HepG2 (cell line): ENCODE results near the gene APOA1. TPM values are rescaled to one million over a fixed set of nuclear protein-coding genes. Genes with fewer than 3 reads are reported as not detected.

Source experiments
- AFF4 ChIP-seq: sonication (generic); formaldehyde crosslinking; IDR thresholded peaks from 2 replicates; pipeline ENCODE4 v1.4.0; 2020; ENCODE audit warnings: missing genetic modification reagents
- DBP ChIP-seq: sonication (generic); formaldehyde crosslinking; IDR thresholded peaks from 2 replicates; pipeline ENCODE4 v1.4.0; 2020; ENCODE audit warnings: missing genetic modification reagents; ENCODE audit errors: not compliant biosample characterization
- FOXA3 ChIP-seq: IDR thresholded peaks from 2 replicates; pipeline ENCODE4 v1.6.1; 2016; ENCODE audit warnings: missing genetic modification reagents, missing compliant biosample characterization
- HCFC1 ChIP-seq: fragments of 150-350 bp; IDR thresholded peaks from 2 replicates; pipeline ENCODE4 v1.6.1; 2014; ENCODE audit warnings: low read depth, low read length
- HOXA5 ChIP-seq: sonication (generic); formaldehyde crosslinking; IDR thresholded peaks from 2 replicates; pipeline ENCODE4 v1.4.0; 2020; ENCODE audit warnings: missing genetic modification reagents
- KLF13 ChIP-seq: sonication (generic); formaldehyde crosslinking; IDR thresholded peaks from 2 replicates; pipeline ENCODE4 v1.4.0; 2020; ENCODE audit warnings: mild to moderate bottlenecking, missing genetic modification reagents
- MED8 ChIP-seq: sonication (generic); formaldehyde crosslinking; IDR thresholded peaks from 2 replicates; pipeline ENCODE4 v1.8.1; 2023; ENCODE audit warnings: mild to moderate bottlenecking, missing genetic modification reagents; ENCODE audit not compliant: insufficient replicate concordance
- MEF2D ChIP-seq: sonication (generic); formaldehyde crosslinking; IDR thresholded peaks from 2 replicates; pipeline ENCODE4 v1.5.1; 2020; ENCODE audit warnings: mild to moderate bottlenecking, missing genetic modification reagents
- MTF2 ChIP-seq: sonication (generic); formaldehyde crosslinking; IDR thresholded peaks from 2 replicates; pipeline ENCODE4 v1.5.0; 2020; ENCODE audit warnings: missing genetic modification reagents, borderline replicate concordance
- NCOA1 ChIP-seq: sonication (generic); formaldehyde crosslinking; IDR thresholded peaks from 2 replicates; pipeline ENCODE4 v1.9.0; 2021; ENCODE audit warnings: missing genetic modification reagents
- NFYC ChIP-seq: IDR thresholded peaks from 2 replicates; pipeline ENCODE4 v1.6.1; 2016; ENCODE audit warnings: missing genetic modification reagents, missing compliant biosample characterization
- ONECUT2 ChIP-seq: sonication (generic); formaldehyde crosslinking; IDR thresholded peaks from 2 replicates; pipeline ENCODE4 v1.4.0; 2020; ENCODE audit warnings: missing genetic modification reagents
- PLRG1 ChIP-seq: fragments of 450-650 bp; conservative IDR thresholded peaks from 2 replicates; pipeline ENCODE4 v1.6.1; 2016
- SIX4 ChIP-seq: sonication (generic); formaldehyde crosslinking; IDR thresholded peaks from 2 replicates; pipeline ENCODE4 v1.4.0; 2020; ENCODE audit warnings: missing genetic modification reagents
- SP140L ChIP-seq: sonication (generic); formaldehyde crosslinking; IDR thresholded peaks from 2 replicates; pipeline ENCODE4 v1.4.0; 2020; ENCODE audit warnings: missing genetic modification reagents, borderline replicate concordance
- SUZ12 ChIP-seq: fragments of 150-350 bp; IDR thresholded peaks from 2 replicates; pipeline ENCODE4 v1.6.1; 2014; ENCODE audit warnings: low read depth, low read length
- TBL1XR1 ChIP-seq: fragments of 150-350 bp; IDR thresholded peaks from 2 replicates; pipeline ENCODE4 v1.6.1; 2014; ENCODE audit warnings: borderline replicate concordance, low read length; ENCODE audit not compliant: partially characterized antibody
- THAP11 ChIP-seq: IDR thresholded peaks from 2 replicates; pipeline ENCODE4 v1.6.1; 2016; ENCODE audit warnings: missing biosample characterization, missing genetic modification reagents
- XRCC5 ChIP-seq: fragments of 200-400 bp; formaldehyde crosslinking; optimal IDR thresholded peaks from 2 replicates; pipeline ENCODE3; 2017; ENCODE audit warnings: mild to moderate bottlenecking, low read length
- YEATS2 ChIP-seq: sonication (generic); formaldehyde crosslinking; IDR thresholded peaks from 2 replicates; pipeline ENCODE4 v1.4.0; 2020; ENCODE audit warnings: missing genetic modification reagents, borderline replicate concordance
- ZNF224 ChIP-seq: sonication (generic); formaldehyde crosslinking; IDR thresholded peaks from 2 replicates; pipeline ENCODE4 v1.5.0; 2020; ENCODE audit warnings: mild to moderate bottlenecking, missing genetic modification reagents
- ZNF235 ChIP-seq: sonication (generic); formaldehyde crosslinking; IDR thresholded peaks from 2 replicates; pipeline ENCODE4 v1.8.1; 2023; ENCODE audit warnings: mild to moderate bottlenecking, missing genetic modification reagents, borderline replicate concordance
- ZNF660 ChIP-seq: sonication (generic); formaldehyde crosslinking; IDR thresholded peaks from 2 replicates; pipeline ENCODE4 v1.5.1; 2020; ENCODE audit warnings: mild to moderate bottlenecking, low read depth, missing genetic modification reagents, borderline replicate concordance
- ZNF674 ChIP-seq: sonication (generic); formaldehyde crosslinking; IDR thresholded peaks from 2 replicates; pipeline ENCODE4 v1.5.0; 2020; ENCODE audit warnings: low read depth, mild to moderate bottlenecking, missing genetic modification reagents
- polyA plus RNA-seq, 8 experiments: library from polyadenylated mRNA; depleted of rRNA in 3 of 8; stranded (reverse) in 7 of 8; unstranded in 1 of 8; fragments of >200 nt; fragmentation: Illumina TruSeq in 4 of 8; extraction: Trizol in 4 of 8; gene quantifications; 2 replicates each; pipeline versions ENCODE4 v1.2.1 to v1.2.3, GENCODE V29; 2011 to 2016; ENCODE audit warnings: low read depth in 4 of 8, missing spikeins in 1 of 8, mixed read lengths in 1 of 8; ENCODE audit not compliant: insufficient read depth in 1 of 8
- total RNA-seq, 5 experiments: library from RNA; depleted of rRNA; stranded (reverse); fragments of >200 nt; fragmentation: Illumina TruSeq; extraction: Trizol; gene quantifications; 2 replicates each; pipeline ENCODE4 v1.2.3, GENCODE V29; 2016; ENCODE audit warnings: low read depth in 1 of 5
- TF ChIP-seq, protein P1 (sequence below): sonication (generic); formaldehyde crosslinking; IDR thresholded peaks from 2 replicates; pipeline ENCODE4 v1.4.0; 2020; ENCODE audit warnings: missing genetic modification reagents
- TF ChIP-seq, protein P2 (sequence below): sonication (generic); formaldehyde crosslinking; IDR thresholded peaks from 2 replicates; pipeline ENCODE4 v1.5.0; 2020; ENCODE audit warnings: missing genetic modification reagents

APOA1 gene
- total and polyA plus RNA-seq, 2 of the 13 experiments (the other 11 are each of a cell fraction or from before 2014, with no cell fraction given): 1,973 to 5,485 TPM

- TF ChIP-seq SUZ12 (no peak), MED8 (peak; percentile 29), SP140L (CRISPR knock-in tag) (peak; percentile 23; the same call in 1 of the 2 replicates), ONECUT2 (no peak), MTF2 (CRISPR knock-in tag) (no peak), KLF13 (CRISPR knock-in tag) (no peak), ZNF674 (CRISPR knock-in tag) (no peak), NCOA1 (CRISPR knock-in tag) (0 out of 2 replicates have a peak, but pooled peaks have one; percentile 9), FOXA3 (CRISPR knock-in tag) (peak; percentile 59; the same call in 1 of the 2 replicates), SIX4 (CRISPR knock-in tag) (no peak), XRCC5 (no peak), ZNF660 (no peak), HOXA5 (0 out of 2 replicates have a peak, but pooled peaks have one; percentile 57), AFF4 (CRISPR knock-in tag) (0 out of 2 replicates have a peak, but pooled peaks have one; percentile 28), MEF2D (peak; percentile 63; the same call in 1 of the 2 replicates), DBP (CRISPR knock-in tag) (no peak), HCFC1 (no peak), PLRG1 (no peak), ZNF235 (peak; percentile 21; the same call in 1 of the 2 replicates), YEATS2 (no peak), THAP11 (CRISPR knock-in tag) (no peak), TBL1XR1 (no peak), ZNF224 (CRISPR knock-in tag) (peak; percentile 68; the same call in 1 of the 2 replicates), NFYC (no peak)
- TF ChIP-seq, protein P1, sequence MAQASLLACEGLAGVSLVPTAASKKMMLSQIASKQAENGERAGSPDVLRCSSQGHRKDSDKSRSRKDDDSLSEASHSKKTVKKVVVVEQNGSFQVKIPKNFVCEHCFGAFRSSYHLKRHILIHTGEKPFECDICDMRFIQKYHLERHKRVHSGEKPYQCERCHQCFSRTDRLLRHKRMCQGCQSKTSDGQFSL (CRISPR knock-in tag): peak; percentile 51; the same call in 1 of the 2 replicates
- TF ChIP-seq, protein P2, sequence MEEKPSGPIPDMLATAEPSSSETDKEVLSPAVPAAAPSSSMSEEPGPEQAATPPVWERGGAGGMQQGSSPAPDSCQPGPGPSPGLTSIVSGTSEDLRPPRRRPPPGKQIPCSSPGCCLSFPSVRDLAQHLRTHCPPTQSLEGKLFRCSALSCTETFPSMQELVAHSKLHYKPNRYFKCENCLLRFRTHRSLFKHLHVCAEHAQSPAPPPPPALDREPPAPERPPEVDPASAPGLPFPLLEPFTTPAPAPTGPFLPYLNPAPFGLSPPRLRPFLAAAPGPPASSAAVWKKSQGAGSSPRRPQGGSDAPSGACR (CRISPR knock-in tag): peak; percentile 48; the same call in 1 of the 2 replicates
These were observed 3.4 kb downstream of the APOA1 start (continued) for GRCh38 chr11:116833816-116834534.
